HEK293 (cell line): ENCODE measurements around the gene CELF1.

Source experiments
- YY1 ChIP-seq: fragments of 450-650 bp; formaldehyde crosslinking; IDR thresholded peaks from 2 replicates; pipeline ENCODE4 v1.5.1; 2018; ENCODE audit warnings: missing biosample characterization, missing genetic modification characterization
- ZNF274 ChIP-seq, 2 experiments: fragments of 200-500 bp in 1 of 2; fragments of 450-650 bp in 1 of 2; sonication (Bioruptor generic) in 1 of 2; formaldehyde crosslinking in 1 of 2; IDR thresholded peaks; 2 replicates each; pipeline versions ENCODE4 v1.5.1 to v1.6.1; 2014 to 2016; ENCODE audit warnings: borderline replicate concordance in 1 of 2, inconsistent platforms in 1 of 2, low read length in 1 of 2, missing biosample characterization in 1 of 2, missing genetic modification characterization in 1 of 2
- ZNF654 ChIP-seq: fragments of 450-650 bp; formaldehyde crosslinking; IDR thresholded peaks from 2 replicates; pipeline ENCODE4 v1.5.1; 2016; ENCODE audit warnings: low read depth, missing biosample characterization, missing genetic modification characterization
- ZSCAN16 ChIP-seq: fragments of 450-650 bp; formaldehyde crosslinking; IDR thresholded peaks from 2 replicates; pipeline ENCODE4 v1.5.1; 2016; ENCODE audit warnings: missing biosample characterization, missing genetic modification characterization
- TF ChIP-seq, protein P1 (sequence below): fragments of 450-650 bp; formaldehyde crosslinking; IDR thresholded peaks from 2 replicates; pipeline ENCODE4 v1.5.1; 2016; ENCODE audit warnings: missing biosample characterization, missing genetic modification characterization
- TF ChIP-seq, protein P2 (sequence below): fragments of 450-650 bp; formaldehyde crosslinking; IDR thresholded peaks from 2 replicates; pipeline ENCODE4 v1.5.1; 2017; ENCODE audit warnings: missing biosample characterization, missing genetic modification characterization
- TF ChIP-seq, protein P3 (sequence below): fragments of 450-650 bp; formaldehyde crosslinking; IDR thresholded peaks from 2 replicates; pipeline ENCODE4 v1.5.1; 2016; ENCODE audit warnings: missing biosample characterization, missing genetic modification characterization

DNA sequence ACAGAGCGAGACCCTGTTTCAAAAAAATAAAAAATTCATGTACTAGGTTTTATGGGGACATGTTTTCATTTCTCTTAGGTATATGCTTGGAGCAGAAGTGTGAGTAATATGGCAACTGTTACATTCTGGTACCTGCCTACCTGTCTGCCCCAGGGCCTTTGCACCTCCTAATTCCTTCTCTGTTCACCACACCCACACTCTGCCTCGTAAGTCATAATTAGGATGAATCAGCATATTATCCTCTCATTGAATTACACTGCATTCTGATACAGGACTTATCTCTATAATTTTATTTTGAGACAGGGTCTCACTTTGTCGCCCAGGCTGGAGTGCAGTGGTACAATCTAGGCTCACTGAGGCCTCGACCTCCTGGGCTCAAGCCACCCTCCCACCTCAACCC, 100.9 kb downstream of the CELF1 start:
- TF ChIP-seq, protein P1, sequence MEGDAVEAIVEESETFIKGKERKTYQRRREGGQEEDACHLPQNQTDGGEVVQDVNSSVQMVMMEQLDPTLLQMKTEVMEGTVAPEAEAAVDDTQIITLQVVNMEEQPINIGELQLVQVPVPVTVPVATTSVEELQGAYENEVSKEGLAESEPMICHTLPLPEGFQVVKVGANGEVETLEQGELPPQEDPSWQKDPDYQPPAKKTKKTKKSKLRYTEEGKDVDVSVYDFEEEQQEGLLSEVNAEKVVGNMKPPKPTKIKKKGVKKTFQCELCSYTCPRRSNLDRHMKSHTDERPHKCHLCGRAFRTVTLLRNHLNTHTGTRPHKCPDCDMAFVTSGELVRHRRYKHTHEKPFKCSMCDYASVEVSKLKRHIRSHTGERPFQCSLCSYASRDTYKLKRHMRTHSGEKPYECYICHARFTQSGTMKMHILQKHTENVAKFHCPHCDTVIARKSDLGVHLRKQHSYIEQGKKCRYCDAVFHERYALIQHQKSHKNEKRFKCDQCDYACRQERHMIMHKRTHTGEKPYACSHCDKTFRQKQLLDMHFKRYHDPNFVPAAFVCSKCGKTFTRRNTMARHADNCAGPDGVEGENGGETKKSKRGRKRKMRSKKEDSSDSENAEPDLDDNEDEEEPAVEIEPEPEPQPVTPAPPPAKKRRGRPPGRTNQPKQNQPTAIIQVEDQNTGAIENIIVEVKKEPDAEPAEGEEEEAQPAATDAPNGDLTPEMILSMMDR (tag by site-specific recombination), result no peak
- TF ChIP-seq ZSCAN16 (tag by site-specific recombination) (no peak), ZNF654 (tag by site-specific recombination) (no peak), ZNF274 (IDR thresholded peaks at IDR 0.05; ENCODE audit: low read length) (no peak), ZNF274 (tag by site-specific recombination; IDR thresholded peaks at IDR 0.05; ENCODE audit: borderline replicate concordance) (no peak), YY1 (tag by site-specific recombination) (no peak)
- TF ChIP-seq, protein P2, sequence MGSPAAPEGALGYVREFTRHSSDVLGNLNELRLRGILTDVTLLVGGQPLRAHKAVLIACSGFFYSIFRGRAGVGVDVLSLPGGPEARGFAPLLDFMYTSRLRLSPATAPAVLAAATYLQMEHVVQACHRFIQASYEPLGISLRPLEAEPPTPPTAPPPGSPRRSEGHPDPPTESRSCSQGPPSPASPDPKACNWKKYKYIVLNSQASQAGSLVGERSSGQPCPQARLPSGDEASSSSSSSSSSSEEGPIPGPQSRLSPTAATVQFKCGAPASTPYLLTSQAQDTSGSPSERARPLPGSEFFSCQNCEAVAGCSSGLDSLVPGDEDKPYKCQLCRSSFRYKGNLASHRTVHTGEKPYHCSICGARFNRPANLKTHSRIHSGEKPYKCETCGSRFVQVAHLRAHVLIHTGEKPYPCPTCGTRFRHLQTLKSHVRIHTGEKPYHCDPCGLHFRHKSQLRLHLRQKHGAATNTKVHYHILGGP (tag by site-specific recombination), result no peak
- TF ChIP-seq, protein P3, sequence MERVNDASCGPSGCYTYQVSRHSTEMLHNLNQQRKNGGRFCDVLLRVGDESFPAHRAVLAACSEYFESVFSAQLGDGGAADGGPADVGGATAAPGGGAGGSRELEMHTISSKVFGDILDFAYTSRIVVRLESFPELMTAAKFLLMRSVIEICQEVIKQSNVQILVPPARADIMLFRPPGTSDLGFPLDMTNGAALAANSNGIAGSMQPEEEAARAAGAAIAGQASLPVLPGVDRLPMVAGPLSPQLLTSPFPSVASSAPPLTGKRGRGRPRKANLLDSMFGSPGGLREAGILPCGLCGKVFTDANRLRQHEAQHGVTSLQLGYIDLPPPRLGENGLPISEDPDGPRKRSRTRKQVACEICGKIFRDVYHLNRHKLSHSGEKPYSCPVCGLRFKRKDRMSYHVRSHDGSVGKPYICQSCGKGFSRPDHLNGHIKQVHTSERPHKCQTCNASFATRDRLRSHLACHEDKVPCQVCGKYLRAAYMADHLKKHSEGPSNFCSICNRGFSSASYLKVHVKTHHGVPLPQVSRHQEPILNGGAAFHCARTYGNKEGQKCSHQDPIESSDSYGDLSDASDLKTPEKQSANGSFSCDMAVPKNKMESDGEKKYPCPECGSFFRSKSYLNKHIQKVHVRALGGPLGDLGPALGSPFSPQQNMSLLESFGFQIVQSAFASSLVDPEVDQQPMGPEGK, result no peak
